ENCODE results near the gene SBNO1.
A peak's percentile ranks its signal among the peaks of the same experiment; 100 is the strongest.
"Not testable (repeated sequence)": the region's sequence is repeated elsewhere in the genome, so short reads cannot be mapped to it uniquely, and the experiment has no call there.

SBNO1 gene

GRCh38 chr12:123364532-123365024, at the start of gene SBNO1:
TSS of gene SBNO1 (minus strand) at chr12:123364847. CDS start at chr12:123350441, 14,406 bp downstream.
- peak; percentile 71 for DNase-seq

- no peak for DNase-seq
Measured at GRCh38 chr12:123410041-123410412, 45.4 kb upstream of the SBNO1 start.

GRCh38 chr12:123409284-123410040, 44.8 kb upstream of the SBNO1 start:
- DNase-seq, result not testable (repeated sequence)

GRCh38 chr12:123408619-123409018, 44.0 kb upstream of the SBNO1 start:
- not testable (repeated sequence) for DNase-seq

GRCh38 chr12:123407934-123408333, 43.3 kb upstream of the SBNO1 start:
- DNase-seq, result not testable (repeated sequence)

- not testable (repeated sequence) for DNase-seq
Measured at GRCh38 chr12:123407269-123407668, 42.6 kb upstream of the SBNO1 start.

GRCh38 chr12:123404581-123404980, 39.9 kb upstream of the SBNO1 start:
- no peak for DNase-seq

GRCh38 chr12:123401753-123402683, 37.4 kb upstream of the SBNO1 start:
- DNase-seq, result no peak

- DNase-seq, result no peak
Measured at GRCh38 chr12:123399255-123399617, 34.6 kb upstream of the SBNO1 start.

GRCh38 chr12:123398550-123399254, 34.1 kb upstream of the SBNO1 start:
- no peak for DNase-seq

- DNase-seq, result no peak
Measured at GRCh38 chr12:123398177-123398549, 33.5 kb upstream of the SBNO1 start.

- DNase-seq, result no peak
Measured at GRCh38 chr12:123397400-123397799, 32.8 kb upstream of the SBNO1 start.

GRCh38 chr12:123396954-123397353, 32.3 kb upstream of the SBNO1 start:
- DNase-seq, result no peak

GRCh38 chr12:123396543-123396942, 31.9 kb upstream of the SBNO1 start:
- DNase-seq, result no peak

GRCh38 chr12:123395236-123395635, 30.6 kb upstream of the SBNO1 start:
- no peak for DNase-seq

- DNase-seq, result no peak
Measured at GRCh38 chr12:123393747-123394146, 29.1 kb upstream of the SBNO1 start.

- no peak for DNase-seq
Measured at GRCh38 chr12:123391546-123392343, 27.1 kb upstream of the SBNO1 start.

GRCh38 chr12:123390498-123391426, 26.1 kb upstream of the SBNO1 start:
- DNase-seq, result no peak

GRCh38 chr12:123389560-123390351, 25.1 kb upstream of the SBNO1 start:
- no peak for DNase-seq

GRCh38 chr12:123388951-123389559, 24.4 kb upstream of the SBNO1 start:
- DNase-seq, result no peak
